ENCODE data around the gene SUCLG1.
"Not testable (repeated sequence)": the region's sequence is repeated elsewhere in the genome, so short reads cannot be mapped to it uniquely, and the experiment has no call there.

Gene SUCLG1

DNA sequence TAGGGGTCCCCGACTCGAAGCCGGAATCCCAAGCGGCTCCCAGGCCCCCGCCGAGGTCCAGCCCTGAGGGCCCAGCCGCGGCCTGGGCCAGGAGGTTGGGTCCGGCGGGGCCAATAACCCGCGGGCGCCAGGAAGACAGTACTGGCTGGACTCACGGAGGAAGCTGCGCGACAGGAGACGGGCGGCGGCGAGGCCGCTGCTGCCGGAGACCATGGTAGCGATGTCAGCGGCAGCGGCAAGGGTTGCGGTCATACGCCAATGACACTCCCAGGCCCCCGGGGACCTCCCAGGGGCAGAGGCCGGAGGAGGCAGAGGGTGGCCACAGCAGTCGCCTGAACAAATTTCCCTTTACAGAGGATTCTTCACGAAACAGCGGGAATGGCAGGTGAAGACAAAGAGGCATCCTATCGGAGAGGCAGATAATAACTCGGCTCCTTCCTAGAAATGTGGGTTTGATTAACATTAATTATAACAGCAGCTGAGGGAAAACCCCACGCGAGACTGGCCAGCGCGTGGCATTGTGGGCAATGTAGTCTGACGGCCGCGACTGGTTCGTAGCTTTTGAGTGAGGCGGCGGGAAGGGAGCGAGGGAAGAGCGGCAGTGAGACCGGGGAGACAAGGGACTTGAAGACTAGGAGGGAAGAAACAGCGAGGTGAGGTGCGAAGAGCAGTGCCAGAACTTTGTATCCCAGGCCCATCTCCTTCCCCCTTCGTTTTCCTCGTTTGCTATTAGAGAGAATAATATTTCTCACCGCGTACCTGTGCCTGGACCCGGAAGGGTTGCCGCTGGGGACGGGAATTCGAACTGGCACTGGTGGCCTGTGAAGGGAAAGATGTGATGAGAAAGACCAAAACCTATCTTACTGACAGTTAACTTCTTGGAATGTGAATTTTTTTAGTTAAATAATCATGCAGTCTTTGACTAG, at the start of gene SUCLG1:
Gene SUCLG1, minus strand, starts transcription at position 263 of the 926 bp plus-strand sequence. Its CDS starts 11 bp downstream, at position 252.
- peak; percentile 62 to 70 (median 64) for DNase-seq (ENCODE audit: low read depth in 3 of 3, low spot score in 1 of 3)

DNA sequence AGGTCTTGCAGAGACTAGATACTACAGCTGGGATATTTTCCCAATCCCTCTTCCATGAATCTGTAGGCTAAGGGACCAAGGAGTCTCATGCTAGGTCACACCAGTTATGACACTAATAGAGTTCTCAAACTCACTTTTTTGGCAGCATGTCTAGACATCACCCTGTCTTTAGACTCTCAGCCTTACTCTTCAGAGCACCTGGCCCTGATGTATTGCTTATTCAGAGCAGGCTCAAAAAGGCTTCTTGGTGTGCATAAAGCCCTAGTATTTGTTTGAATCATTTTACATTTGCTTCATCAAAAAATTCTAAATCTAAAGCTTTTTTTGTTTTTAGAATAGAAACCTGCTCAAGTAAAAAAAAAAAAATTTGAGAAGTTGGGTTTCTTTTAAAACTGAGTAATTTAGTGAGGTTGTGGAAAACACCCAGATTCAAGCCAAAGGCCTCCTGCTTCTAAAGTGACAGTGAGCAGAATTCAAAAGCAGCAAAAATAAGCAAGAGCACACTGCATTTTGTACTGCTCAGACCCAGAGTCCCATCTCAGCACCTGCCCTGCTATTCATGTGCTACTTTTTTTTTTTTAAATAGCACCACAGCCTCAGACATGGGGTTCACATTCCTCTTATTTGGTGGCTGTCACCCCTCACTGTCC, 39.2 kb upstream of the SUCLG1 start:
- DNase-seq (ENCODE audit: low read depth in 3 of 3, low spot score in 1 of 3): no peak

DNA sequence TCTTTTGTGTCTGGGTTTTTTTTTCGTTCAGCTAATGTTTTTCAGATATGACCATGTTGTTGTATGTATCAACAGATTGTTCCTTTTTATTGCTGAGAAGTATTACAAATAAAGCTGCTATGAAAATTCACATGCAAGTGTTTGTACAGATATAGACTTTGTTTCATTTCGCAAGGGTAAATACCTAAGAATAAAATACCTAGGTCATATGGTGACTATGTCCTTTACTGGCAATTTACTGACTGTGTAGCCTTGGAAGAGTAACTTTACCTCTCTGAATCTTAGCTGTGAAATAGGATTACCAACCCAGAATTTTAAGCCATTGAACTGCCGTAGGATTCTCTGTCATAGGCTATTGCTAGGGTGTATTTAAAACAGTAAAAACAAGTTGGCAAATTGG, 38.2 kb upstream of the SUCLG1 start:
- no peak for DNase-seq (ENCODE audit: low read depth in 3 of 3, low spot score in 1 of 3)

DNA sequence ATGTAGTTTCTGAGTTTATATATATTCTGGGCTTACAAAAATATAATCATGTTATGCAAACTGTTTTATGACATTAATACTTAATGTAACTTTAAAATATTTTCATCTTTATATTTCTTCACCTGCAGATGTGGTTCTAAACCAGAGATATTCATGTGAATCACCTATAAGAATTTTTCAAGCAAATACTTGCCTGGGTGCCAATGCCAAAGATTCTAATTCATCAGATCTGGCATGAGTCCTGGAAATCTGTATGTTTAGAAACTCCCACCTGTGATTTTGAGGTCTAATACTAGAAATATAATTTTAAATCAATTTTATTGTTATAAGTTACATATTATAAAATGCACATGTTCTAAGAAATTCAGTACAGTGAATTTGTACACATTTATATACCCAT, 37.3 kb upstream of the SUCLG1 start:
- no peak for DNase-seq (ENCODE audit: low read depth in 3 of 3, low spot score in 1 of 3)

DNA sequence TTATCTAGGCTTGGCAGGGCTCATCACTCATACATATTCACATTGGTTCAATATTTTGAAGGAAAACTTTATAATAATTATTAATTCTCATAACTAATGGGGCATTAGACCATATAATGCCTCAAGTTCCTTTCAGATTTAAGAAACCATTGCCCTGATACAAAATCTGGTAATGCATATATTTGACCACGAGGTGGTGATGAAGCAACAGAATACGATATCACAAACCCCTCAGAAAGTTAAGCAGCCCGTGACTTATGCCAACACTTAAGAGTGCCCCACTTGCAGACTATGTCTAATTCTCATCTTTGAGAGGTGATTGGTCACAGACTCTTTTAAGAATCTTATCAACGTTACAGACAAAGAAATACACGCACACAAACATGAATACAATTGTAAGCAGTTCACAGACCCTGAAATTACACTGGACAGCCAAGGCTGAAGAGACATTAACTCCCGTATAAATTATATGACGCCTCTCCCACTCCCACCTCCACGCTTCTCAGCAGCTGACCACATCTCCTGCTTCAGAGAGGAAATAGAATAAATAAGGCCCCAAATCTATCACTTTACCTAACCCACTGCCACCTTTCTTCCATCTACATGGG, 36.6 kb upstream of the SUCLG1 start:
- peak in 1 of 3 donors; percentile 9 for DNase-seq (ENCODE audit: low read depth in 3 of 3, low spot score in 1 of 3)

DNA sequence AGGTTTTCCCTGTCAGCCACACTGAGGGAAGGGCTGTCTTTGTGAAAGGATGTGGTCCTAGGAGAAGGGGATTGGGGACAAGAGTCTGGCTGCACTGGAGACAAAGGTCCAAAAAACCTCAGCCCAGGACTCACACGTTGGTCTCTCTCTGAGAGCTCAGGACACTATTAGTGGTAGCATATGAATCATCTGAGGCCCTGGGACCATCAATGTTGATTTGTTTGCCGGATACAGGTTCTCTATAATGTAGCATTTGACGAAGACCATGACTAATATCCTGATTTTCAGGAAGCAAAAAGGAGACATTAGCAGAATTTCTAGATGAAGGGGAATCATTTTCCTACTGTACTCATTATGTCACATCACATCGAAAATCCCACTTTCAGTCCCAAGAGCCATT, 35.0 kb upstream of the SUCLG1 start:
- no peak for DNase-seq (ENCODE audit: low read depth in 3 of 3, low spot score in 1 of 3)

DNA sequence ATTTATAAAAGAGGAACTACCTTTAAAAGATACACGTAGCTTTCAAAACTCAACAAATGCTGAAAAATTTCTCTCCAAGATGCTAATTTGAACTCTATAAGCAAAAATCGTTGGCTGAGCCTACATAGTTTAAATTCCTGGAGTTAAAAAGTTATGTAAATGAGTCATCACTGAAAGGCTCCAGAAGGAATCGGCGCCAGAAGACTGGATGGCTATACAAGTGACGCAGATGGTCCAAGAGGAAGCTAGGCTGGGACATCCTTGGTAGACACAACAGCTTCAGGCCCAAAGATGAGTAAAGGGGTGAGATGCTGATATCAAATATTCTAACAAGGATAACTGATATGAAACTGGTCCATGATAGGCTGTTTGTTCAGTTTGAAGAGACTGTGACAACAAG, 34.4 kb upstream of the SUCLG1 start:
- no peak for DNase-seq (ENCODE audit: low read depth in 3 of 3, low spot score in 1 of 3)

DNA sequence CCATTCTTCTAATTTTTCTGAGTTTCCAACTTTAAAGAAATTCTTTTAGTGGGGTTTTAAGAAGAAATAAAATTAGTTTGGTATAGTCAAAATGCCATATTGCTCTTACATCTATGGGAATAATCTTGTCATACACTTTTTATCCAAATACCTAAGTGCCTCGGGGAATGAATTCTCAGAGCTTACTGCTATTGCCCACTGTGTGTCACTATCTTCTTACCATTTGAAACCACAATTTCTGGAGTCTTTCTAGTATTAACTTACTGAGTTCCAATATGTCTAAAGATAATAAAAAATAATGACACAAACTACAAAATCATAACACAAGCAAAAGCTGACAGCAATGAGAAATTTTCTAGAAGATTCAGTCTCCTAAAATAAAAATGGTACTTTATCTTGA, 33.5 kb upstream of the SUCLG1 start:
- no peak for DNase-seq (ENCODE audit: low read depth in 3 of 3, low spot score in 1 of 3)

DNA sequence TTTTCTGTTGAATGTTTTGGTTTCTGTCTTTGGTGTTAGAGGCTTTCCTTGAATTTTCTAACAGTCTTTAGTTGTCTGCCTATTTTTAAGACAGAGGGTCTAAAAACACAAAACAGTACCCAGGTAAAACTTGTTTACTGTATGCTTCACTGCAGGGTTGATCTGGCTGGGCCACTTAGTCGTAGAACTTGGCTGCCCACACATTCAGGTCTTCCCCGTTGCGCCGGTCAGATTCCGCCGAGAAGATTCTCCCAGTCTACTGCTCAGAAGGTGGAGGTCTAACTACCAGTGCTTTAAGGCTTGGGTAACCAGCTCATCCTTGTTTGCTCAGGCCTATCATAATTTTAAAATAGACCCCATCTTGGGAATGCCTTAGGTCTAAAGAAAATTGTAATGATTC, 32.7 kb upstream of the SUCLG1 start:
- no peak for DNase-seq (ENCODE audit: low read depth in 3 of 3, low spot score in 1 of 3)

DNA sequence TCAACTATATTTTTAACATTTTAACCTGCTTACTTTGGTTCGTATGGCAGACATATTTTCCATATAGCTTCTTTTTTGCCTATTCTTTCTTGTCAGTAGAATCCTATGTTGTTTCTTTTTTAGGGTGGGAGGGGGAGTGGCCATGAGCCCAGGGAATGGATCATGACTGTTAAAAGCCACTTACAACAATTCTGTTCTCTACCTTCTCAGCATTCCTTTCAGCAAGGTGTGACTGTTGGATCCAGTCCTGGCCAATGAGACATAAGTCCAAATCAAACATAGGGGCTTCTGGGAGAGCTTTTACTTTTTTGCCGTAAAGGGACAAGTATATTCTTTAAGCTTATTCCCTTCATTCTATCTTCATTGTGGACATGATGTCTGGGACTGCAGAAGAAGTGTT, 32.2 kb upstream of the SUCLG1 start:
- DNase-seq (ENCODE audit: low read depth in 3 of 3, low spot score in 1 of 3): no peak

DNA sequence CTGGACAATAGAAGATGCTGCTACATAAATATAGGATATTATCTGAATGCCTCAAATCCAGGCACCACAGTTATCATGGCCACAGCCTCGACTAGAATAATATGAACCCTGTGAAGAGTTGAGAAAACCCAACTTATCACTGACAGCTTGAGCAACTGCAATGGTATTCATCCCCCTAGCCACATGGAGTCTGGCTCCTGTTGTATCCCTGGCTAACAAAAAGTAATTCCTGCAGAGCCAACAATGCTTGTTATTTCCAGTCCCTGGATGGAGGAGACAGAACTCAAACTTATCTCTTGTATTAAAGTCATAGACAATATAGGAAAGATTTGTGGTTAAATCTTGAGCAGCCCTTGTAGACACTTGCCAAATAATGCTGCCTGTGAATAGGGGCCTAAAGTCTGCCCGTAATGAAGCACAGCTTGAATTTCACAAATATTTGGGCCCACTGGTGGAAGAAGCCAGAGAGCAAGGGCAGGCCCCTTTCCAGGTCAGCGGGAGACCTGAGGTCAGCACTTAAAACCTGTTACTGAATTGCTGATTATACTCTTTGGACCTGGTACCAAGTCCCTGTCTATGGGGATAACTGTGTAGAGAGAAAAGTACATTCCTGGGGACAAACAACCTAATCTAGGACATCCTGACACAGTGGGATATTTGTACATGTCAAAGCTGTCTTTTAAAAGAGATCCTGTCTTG, 28.4 kb upstream of the SUCLG1 start:
- DNase-seq (ENCODE audit: low read depth in 3 of 3, low spot score in 1 of 3): no peak

DNA sequence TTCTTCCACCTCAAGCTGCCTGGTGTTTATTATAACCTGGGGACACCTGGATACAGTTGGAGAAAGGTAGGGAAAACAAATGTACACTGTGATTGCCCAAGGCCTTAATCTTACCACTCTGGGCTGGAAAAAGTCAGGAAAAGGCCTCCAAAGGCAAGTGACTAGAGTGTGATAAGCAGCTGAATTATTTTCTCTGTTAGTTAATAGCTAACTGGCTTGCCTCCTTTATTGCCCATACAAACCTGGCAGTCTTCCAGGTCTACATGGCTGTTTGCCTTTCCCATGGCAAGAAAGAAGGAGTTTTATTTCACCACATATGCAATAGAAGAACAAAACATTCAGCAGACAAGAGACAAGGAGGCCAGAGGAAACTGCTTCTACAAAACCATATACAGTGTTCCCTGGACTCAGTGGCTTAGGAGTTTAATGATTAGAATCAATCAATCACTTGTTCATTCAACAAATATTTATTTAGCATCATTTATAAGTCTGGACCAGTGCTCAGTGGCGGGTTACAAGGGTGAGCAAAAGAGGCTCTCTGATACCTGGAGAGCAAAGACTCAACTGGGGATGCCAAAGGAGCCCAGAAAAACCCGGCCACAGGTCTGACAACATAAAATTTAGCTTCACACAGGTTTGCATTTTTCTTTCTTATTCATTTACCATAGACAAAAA, 27.5 kb upstream of the SUCLG1 start:
- DNase-seq (ENCODE audit: low read depth in 3 of 3, low spot score in 1 of 3): no peak

DNA sequence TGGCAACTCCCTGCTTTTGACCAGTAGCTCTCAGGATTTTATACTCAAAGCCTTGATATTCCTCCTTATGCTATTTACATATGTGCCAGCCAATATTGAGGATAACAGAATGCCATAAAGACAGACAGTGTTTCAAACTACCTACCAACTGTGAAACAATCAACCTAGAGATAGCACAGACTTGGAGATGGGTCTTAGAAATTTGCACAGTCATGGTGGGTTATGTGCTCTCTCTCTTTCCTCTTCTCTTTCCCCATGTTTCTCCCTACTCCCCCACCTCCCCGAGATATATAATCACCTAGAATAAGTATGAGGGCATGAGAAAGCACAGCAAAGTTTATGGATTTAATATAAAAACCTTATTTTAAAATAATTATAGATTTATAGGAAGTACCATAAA, 24.2 kb upstream of the SUCLG1 start:
- no peak for DNase-seq (ENCODE audit: low read depth in 3 of 3, low spot score in 1 of 3)

DNA sequence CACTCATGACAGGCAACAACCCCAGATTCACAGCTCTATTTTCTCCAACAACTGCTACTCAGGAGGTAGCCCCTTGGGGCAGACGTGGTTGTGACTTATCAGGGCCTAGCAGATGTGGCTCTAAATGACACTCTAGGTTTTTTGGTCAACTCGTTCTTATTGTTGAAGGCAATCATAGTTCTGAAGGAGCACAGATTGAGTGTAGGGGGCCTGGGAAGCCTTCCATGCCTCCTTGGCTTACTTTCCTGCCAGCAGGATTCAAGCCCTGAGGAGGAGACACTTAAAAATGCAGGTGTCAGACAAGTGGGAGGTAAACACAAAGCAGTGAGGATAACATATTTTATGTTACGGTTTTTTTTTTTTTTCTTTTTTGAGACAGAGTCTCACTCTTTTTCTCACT, 23.5 kb upstream of the SUCLG1 start:
- DNase-seq (ENCODE audit: low read depth in 3 of 3, low spot score in 1 of 3): no peak

DNA sequence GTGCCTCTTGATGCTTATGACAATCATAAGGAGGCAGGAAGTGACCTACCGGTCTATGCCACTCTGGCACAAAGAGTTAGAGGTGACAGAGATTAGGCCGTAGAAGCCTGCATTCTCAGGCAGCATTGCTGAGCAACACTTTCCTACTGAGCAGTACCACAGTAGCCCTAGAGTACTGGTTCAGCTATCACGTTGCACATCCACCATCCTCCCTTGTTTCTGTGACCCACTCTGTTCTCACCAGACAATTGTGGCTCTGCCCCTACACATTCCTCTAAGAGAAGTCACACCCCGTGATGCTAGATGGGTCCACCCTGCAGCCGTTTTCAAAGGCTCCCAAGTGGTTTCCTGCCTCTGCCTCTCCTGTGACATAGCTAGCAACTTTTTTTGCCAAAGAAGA, 22.6 kb upstream of the SUCLG1 start:
- DNase-seq (ENCODE audit: low read depth in 3 of 3, low spot score in 1 of 3): no peak

DNA sequence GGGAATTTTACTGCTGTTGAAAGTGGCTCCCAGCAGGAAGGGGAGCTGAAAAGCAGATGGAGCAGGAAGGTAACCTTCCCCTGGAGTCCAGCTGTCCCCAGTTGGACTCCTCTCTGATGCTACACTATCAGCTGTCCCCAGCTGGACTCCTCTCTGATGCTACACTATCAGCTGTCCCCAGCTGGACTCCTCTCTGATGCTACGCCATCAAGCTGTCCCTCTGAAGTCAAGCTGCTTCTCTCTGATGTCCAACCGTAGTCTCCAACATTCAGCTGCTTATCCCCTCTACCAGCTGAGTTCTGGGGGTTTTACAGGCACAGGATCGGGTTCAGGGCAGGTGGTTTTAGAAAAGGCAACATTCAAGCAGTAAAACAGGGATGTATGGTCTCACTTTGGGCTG, 19.8 kb upstream of the SUCLG1 start:
- DNase-seq (ENCODE audit: low read depth in 3 of 3, low spot score in 1 of 3): no peak

DNA sequence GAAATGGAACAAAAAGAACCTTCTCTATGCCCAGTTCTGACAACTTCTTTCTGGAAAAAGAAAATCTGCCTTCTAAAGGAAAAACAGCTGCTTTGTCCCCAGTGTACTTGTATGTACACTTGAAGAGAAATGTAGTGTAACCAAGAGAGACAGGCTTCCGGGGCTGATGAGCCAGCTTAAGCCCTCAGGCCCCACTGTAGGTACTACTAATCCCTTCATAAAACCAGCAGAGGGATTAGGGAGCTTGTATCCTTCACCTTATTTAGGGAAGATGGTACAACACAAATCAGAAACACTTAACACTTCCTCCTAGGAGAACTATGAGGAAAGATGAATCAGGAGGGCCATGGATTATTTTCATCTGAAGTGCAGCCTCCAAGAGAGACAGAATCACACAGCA, 18.8 kb upstream of the SUCLG1 start:
- no peak for DNase-seq (ENCODE audit: low read depth in 3 of 3, low spot score in 1 of 3)

DNA sequence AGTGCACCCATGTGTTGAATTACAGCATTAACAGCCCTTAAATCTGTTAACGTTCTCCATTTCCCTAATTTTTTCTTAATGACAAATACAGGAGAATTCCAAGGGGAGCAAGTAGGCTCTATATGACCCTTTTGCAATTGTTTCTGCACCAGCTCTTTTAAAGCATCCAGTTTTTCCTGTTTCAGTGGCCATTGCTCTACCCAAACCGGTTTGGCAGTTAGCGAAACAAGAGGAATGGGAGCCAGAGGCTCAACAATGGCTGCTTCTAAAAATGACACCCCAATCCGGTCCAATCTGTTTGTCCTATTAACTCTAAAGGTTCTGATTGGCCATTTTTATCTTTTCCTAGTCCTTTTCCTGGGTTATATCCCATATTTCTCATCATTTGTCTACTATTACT, 15.1 kb upstream of the SUCLG1 start:
- no peak for DNase-seq (ENCODE audit: low read depth in 3 of 3, low spot score in 1 of 3)

DNA sequence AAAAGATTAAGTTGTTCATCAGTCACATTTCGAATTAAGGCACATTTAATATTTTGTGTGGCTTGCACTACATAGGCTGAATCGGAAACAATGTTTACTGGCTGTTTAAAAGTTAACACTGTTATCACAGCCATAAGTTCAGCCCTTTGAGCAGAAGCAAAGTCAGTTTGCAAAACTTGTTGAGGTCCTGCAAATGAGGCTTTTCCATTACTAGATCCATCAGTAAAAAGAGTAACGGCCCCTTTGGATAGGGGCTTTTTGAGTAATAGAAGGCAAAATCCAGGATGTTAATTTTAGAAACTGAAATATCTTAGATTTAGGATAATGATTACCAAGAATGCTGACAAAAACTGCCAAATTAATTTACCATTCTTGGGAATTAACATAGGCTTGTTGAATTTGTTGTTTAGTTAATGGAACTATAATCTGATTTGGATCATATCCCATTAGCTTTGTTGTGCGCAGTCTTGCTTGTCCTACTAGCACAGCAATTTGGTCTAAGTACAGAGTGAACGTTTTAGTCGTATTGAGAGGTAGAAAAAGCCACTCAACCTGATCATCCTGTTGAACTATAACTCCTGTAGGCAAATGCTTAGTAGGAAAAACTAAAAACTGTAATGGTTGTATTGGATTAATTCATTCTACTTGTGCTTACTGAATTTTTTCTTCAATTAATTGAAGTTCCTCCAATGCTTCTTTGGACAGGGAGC, 13.9 kb upstream of the SUCLG1 start:
- DNase-seq (ENCODE audit: low read depth in 3 of 3, low spot score in 1 of 3): no peak

DNA sequence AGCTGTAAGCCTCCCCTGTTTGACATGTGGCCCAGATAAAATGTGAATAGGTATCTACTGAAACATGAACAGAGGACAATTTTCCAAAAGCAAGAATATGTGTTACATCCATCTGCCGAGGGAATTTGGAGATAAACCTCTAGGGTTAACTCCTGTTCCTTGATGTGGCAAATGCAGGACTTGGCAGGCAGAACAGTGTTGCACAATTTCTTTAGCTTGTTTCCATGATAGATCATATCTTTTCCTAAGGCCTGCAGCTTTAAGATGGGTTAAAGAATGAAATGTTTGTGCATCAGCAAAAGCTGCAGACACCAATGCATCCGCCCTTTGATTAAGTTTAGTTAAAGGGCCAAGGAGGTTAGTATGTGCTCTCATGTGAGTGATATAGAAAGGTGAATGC, 13.3 kb upstream of the SUCLG1 start:
- DNase-seq (ENCODE audit: low read depth in 3 of 3, low spot score in 1 of 3): not testable (repeated sequence)
